H1 (cell line): ENCODE data around the gene ZRANB3.

Experiments used
- CHD1 ChIP-seq: IDR thresholded peaks from 2 replicates; pipeline ENCODE4 v1.6.1; 2012; ENCODE audit warnings: low read depth, low read length, improper control_type of control experiment
- CTCF ChIP-seq, 3 experiments: IDR thresholded peaks; 1 replicate in 2 of 3; 2 replicates in 1 of 3; pipeline versions ENCODE4 v1.5.1 to v1.6.1; 2011; ENCODE audit warnings: low read length in 3 of 3, mild to moderate bottlenecking in 3 of 3, inconsistent platforms in 2 of 3, low read depth in 1 of 3, moderate library complexity in 1 of 3; ENCODE audit not compliant: insufficient read depth in 1 of 3; ENCODE audit errors: control extremely low read depth in 1 of 3
- EGR1 ChIP-seq: IDR thresholded peaks from 2 replicates; pipeline ENCODE4 v1.6.1; 2011; ENCODE audit warnings: low read depth, low read length, borderline replicate concordance
- GABPA ChIP-seq: IDR thresholded peaks from 2 replicates; pipeline ENCODE4 v1.6.1; 2011; ENCODE audit warnings: mild to moderate bottlenecking, low read length, moderate library complexity, borderline replicate concordance; ENCODE audit not compliant: insufficient read depth
- RAD21 ChIP-seq, 2 experiments: IDR thresholded peaks in 1 of 2; conservative IDR thresholded peaks in 1 of 2; 2 replicates each; pipeline ENCODE4 v1.6.1; 2011; ENCODE audit warnings: low read depth in 2 of 2, low read length in 2 of 2, improper control_type of control experiment in 1 of 2, inconsistent platforms in 1 of 2, mild to moderate bottlenecking in 1 of 2, moderate library complexity in 1 of 2
- TF ChIP-seq, protein P1 (sequence below): IDR thresholded peaks from 2 replicates; pipeline ENCODE4 v1.6.1; 2012; ENCODE audit warnings: inconsistent platforms

- no peak for TF ChIP-seq CHD1
- TF ChIP-seq GABPA: no peak
- TF ChIP-seq, protein P1, sequence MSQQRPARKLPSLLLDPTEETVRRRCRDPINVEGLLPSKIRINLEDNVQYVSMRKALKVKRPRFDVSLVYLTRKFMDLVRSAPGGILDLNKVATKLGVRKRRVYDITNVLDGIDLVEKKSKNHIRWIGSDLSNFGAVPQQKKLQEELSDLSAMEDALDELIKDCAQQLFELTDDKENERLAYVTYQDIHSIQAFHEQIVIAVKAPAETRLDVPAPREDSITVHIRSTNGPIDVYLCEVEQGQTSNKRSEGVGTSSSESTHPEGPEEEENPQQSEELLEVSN: no peak
- TF ChIP-seq EGR1: no peak
- no peak for TF ChIP-seq RAD21 (IDR thresholded peaks at IDR 0.05 in 1 of 2, conservative IDR thresholded peaks at IDR 0.05 in 1 of 2; ENCODE audit: low read depth in 2 of 2, low read length in 2 of 2)
- no peak for TF ChIP-seq CTCF (IDR thresholded peaks at IDR 0.05; ENCODE audit: control extremely low read depth in 1 of 3, insufficient read depth in 1 of 3, low read depth in 1 of 3, low read length in 3 of 3)
Observed at GRCh38 chr2:135259123-135259522, 271.9 kb downstream of the ZRANB3 start.
